Ureter (tissue), 1 donor: Measurements from ENCODE around the gene ZNF564. TPM values are rescaled to one million over a fixed set of nuclear protein-coding genes. Genes with fewer than 3 reads are reported as not detected.
"Not testable (repeated sequence)": the region's sequence is repeated elsewhere in the genome, so short reads cannot be mapped to it uniquely, and the experiment has no call there.

Experiments
- DNase-seq: peaks from one replicate; pipeline ENCODE4 v3.0.0-alpha.2; 2020; ENCODE audit warnings: low spot score
- total RNA-seq: library from RNA; stranded (reverse); gene quantifications from one replicate; pipeline ENCODE4 v1.2.4, GENCODE V29; 2023
- donor health status: DM: yes; HTN: yes; CAD: no.

ZNF564 gene
- 31.1 TPM for total RNA-seq

- peak; percentile 98 for DNase-seq
Observed at GRCh38 chr19:12551060-12551832, at the start of gene ZNF564. TSS of gene ZNF564 (minus strand) at chr19:12551482. CDS start at chr19:12551332, 150 bp downstream.

GRCh38 chr19:12597594-12597993 is 46.3 kb upstream of the ZNF564 start:
- no peak for DNase-seq

GRCh38 chr19:12596927-12597548 is 45.8 kb upstream of the ZNF564 start:
- no peak for DNase-seq

GRCh38 chr19:12596485-12596884 is 45.2 kb upstream of the ZNF564 start:
- DNase-seq = no peak

- DNase-seq = no peak
Observed at GRCh38 chr19:12581100-12581499, 29.8 kb upstream of the ZNF564 start.

DNA sequence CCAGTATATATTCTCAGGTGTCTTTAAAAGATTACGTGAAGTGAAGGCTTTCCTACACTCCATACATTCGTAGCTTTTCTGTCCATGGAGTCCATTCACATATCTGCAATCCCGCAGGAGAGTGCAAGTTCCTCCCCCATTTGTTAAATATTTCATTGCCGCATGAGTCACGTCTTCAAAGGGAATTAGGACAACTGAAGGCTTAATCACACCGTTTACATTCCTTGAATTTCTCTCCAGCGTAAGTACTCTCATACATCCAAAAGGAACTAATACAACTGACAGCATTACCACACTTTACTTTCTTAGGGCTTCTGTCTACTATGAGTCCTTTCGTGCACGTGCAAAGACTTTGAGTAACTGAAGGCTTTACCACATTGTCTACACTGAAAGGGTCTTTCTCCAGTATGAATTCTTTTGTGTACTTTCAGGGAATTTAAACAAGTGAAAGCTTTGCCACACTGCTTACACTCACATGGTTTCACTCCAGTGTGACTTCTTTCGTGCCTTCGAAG is 29.0 kb upstream of the ZNF564 start:
- DNase-seq = no peak

- no peak for DNase-seq
Observed at GRCh38 chr19:12578641-12579040, 27.4 kb upstream of the ZNF564 start.

- DNase-seq = no peak
Observed at GRCh38 chr19:12574036-12574435, 22.8 kb upstream of the ZNF564 start.

GRCh38 chr19:12567951-12568350 is 16.7 kb upstream of the ZNF564 start:
- DNase-seq = no peak

- DNase-seq = not testable (repeated sequence)
Observed at GRCh38 chr19:12566380-12566779, 15.1 kb upstream of the ZNF564 start.

- DNase-seq = peak; percentile 93
Observed at GRCh38 chr19:12564016-12564664, 12.9 kb upstream of the ZNF564 start.

DNA sequence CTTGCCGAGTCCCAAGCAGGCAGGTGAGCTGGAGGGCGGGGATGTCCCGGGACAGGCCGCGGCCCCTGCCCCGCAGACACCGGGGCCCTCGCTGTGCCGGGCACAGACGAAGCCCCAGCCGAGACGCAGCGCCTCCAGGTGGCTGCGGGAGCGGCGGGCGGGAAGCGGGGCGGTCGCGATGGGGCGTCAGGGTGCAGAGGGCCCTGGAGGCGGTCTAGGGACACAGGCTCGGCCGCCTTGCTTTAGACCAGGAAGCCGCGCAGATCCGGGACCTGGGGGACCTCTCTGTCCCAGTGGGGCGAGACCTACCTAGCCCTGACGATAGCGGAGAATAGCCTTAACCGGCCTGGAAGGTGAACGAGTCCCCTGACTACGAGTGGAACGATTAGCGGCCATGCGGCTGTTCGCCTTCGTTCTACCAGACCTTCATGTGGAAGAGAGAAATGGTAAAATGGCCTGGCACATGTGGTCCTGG is 4.2 kb upstream of the ZNF564 start:
- no peak for DNase-seq

DNA sequence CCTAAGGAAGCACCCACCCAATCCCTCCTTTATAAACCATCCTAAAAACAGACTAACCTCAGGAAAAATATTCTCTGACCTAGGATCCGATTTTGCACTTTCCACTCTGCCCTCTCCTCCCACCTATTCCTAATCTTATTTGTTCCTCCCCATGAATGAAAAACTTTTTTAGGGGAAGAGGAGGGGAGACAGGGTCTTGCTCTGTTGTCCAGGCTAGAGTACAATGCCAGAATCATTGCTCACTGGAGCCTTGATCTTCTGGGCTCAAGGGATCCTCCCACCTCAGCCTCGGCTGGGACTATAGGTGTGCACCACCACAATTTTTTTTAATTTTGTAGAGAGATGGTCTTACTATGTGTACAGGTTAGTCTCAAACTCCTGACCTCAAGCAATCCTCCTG is 4.4 kb downstream of the ZNF564 start:
- DNase-seq = no peak

- DNase-seq = no peak
Observed at GRCh38 chr19:12546068-12546467, 5.2 kb downstream of the ZNF564 start.

- no peak for DNase-seq
Observed at GRCh38 chr19:12545267-12545666, 6.0 kb downstream of the ZNF564 start.

GRCh38 chr19:12544401-12544876 is 6.8 kb downstream of the ZNF564 start:
- DNase-seq = no peak

GRCh38 chr19:12543855-12544254 is 7.4 kb downstream of the ZNF564 start:
- DNase-seq = no peak

DNA sequence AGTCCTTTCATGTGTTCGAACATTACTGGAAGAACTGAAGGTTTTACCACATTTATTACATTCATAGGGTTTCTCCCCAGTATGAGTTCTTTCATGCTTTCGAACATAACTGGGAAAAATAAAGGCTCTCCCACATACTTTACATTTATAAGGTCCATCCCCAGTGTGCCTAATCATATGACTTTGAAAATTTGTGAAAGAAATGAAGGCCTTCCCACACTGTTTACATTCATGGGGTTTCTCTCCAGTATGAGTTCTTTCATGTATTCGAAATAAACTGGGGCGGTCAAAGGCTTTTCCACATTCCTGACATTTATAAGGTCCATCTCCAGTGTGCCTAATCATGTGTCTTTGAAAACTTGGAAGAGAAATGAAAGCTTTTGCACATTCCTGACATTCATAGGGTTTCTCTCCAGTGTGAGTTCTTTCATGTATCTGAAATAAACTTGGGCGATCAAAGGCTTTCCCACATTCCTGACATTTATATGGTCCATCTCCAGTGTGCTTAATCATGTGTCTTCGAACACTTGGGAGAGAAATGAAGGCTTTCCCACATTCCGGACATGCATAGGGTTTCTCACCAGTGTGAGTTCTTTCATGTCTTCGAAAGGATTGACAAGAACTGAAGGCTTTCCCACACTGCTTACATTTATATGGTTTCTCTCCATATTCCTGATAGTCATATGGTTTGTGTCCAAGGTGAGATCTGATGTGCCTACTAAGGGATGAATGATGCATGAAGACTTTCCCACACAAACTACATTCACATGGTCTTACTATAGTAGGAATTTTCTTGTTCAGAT is 24.0 kb downstream of the ZNF564 start:
- no peak for DNase-seq

GRCh38 chr19:12526542-12526941 is 24.7 kb downstream of the ZNF564 start:
- no peak for DNase-seq

- DNase-seq = no peak
Observed at GRCh38 chr19:12521996-12522395, 29.3 kb downstream of the ZNF564 start.

DNA sequence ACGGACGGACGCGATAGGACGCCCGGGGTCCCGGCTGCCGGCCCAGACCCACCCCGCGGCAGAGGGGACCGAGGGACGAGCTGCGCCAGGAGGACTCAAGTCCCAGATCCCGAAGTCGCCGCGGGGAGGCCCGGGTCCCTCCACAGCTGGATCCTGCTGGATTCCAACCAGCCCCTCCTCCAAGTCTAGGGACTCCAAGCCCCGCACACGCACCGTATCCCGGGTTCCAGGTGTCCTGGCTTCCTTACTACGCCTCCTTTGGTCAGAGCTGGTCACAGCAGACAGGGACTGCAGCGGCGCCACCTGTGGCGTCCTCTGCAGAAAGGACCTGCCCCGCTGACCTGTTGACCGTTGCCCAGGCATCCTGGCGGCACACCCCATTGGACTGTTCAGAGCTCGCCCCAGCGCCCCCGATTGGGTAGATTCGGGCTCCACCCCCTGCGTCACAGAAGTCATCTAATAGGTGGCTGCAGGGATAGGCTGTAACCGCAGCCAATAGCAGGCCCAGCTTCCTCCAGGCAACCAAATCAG is 37.7 kb downstream of the ZNF564 start:
- DNase-seq = no peak
